ENCODE results near the gene SALL3.

DNA sequence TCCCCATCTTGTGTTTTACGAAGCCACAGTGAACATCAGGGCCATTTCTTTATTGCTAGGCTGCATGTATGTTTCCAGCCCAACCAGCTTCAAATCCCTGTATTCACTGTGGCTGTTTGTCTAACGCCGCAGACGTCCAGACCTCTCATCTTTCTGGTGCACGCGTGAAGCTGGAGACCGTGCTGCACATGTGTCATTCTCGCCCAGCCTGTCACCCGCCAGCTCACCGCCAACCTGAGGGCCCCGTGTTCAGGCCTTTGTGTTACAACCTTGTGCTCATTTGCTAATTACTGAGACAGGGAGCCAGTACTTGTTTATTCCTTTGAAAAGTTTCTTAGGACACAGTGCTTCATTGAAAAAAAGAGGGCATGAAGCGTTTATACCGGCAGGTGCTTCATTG lies 21.4 kb downstream of the SALL3 start:
- TF ChIP-seq, protein P1, sequence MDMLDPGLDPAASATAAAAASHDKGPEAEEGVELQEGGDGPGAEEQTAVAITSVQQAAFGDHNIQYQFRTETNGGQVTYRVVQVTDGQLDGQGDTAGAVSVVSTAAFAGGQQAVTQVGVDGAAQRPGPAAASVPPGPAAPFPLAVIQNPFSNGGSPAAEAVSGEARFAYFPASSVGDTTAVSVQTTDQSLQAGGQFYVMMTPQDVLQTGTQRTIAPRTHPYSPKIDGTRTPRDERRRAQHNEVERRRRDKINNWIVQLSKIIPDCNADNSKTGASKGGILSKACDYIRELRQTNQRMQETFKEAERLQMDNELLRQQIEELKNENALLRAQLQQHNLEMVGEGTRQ (IDR thresholded peaks at IDR 0.05; ENCODE audit: low read depth, low read length), result no peak
- TF ChIP-seq POLR2A (IDR thresholded peaks at IDR 0.05; ENCODE audit: low read depth, low read length) (no peak), RFX5 (IDR thresholded peaks at IDR 0.05; ENCODE audit: low read depth, low read length) (no peak), BHLHE40 (IDR thresholded peaks at IDR 0.05; ENCODE audit: low read depth, low read length) (no peak)
- TF ChIP-seq, protein P2, sequence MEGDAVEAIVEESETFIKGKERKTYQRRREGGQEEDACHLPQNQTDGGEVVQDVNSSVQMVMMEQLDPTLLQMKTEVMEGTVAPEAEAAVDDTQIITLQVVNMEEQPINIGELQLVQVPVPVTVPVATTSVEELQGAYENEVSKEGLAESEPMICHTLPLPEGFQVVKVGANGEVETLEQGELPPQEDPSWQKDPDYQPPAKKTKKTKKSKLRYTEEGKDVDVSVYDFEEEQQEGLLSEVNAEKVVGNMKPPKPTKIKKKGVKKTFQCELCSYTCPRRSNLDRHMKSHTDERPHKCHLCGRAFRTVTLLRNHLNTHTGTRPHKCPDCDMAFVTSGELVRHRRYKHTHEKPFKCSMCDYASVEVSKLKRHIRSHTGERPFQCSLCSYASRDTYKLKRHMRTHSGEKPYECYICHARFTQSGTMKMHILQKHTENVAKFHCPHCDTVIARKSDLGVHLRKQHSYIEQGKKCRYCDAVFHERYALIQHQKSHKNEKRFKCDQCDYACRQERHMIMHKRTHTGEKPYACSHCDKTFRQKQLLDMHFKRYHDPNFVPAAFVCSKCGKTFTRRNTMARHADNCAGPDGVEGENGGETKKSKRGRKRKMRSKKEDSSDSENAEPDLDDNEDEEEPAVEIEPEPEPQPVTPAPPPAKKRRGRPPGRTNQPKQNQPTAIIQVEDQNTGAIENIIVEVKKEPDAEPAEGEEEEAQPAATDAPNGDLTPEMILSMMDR (conservative IDR thresholded peaks at IDR 0.05; ENCODE audit: low read depth, low read length), result no peak
- TF ChIP-seq, protein P3, sequence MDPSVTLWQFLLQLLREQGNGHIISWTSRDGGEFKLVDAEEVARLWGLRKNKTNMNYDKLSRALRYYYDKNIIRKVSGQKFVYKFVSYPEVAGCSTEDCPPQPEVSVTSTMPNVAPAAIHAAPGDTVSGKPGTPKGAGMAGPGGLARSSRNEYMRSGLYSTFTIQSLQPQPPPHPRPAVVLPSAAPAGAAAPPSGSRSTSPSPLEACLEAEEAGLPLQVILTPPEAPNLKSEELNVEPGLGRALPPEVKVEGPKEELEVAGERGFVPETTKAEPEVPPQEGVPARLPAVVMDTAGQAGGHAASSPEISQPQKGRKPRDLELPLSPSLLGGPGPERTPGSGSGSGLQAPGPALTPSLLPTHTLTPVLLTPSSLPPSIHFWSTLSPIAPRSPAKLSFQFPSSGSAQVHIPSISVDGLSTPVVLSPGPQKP (IDR thresholded peaks at IDR 0.05; ENCODE audit: borderline replicate concordance, low read depth, low read length), result no peak
